Measurements from ENCODE around the gene TYROBP.
"Not testable (repeated sequence)": the region's sequence is repeated elsewhere in the genome, so short reads cannot be mapped to it uniquely, and the experiment has no call there.

TYROBP gene

GRCh38 chr19:35872180-35872579 lies 35.9 kb downstream of the TYROBP start:
- no CpG with 5 or more reads among the region's 5 CpGs for WGBS (ENCODE audit: insufficient coverage, insufficient read length)
- no peak for DNase-seq (ENCODE audit: low read depth, low spot score)
- Histone ChIP-seq H3K27ac (ENCODE audit: low read length) (no peak overlapping the region), H3K4me3 (ENCODE audit: low read length) (no peak overlapping the region), H3K4me1 (ENCODE audit: control insufficient read depth, insufficient read depth, low read length) (peaks cover 2% of the 10 kb centered on the region), H3K27me3 (ENCODE audit: control insufficient read depth, insufficient read depth, low read length) (peaks cover 3% of the 10 kb centered on the region; the same call in 1 of the 2 replicates), H3K9me3 (ENCODE audit: control insufficient read depth, insufficient read depth, low read length) (no peaks in the 10 kb centered on the region), H3K36me3 (ENCODE audit: control insufficient read depth, insufficient read depth, low read length) (no peaks in the 10 kb centered on the region)

GRCh38 chr19:35871611-35872010 lies 36.5 kb downstream of the TYROBP start:
- Histone ChIP-seq H3K36me3 (ENCODE audit: control insufficient read depth, insufficient read depth, low read length) (no peaks in the 10 kb centered on the region), H3K27me3 (ENCODE audit: control insufficient read depth, insufficient read depth, low read length) (peaks cover 3% of the 10 kb centered on the region; the same call in 1 of the 2 replicates), H3K27ac (ENCODE audit: low read length) (no peak overlapping the region), H3K4me1 (ENCODE audit: control insufficient read depth, insufficient read depth, low read length) (peaks cover 2% of the 10 kb centered on the region), H3K9me3 (ENCODE audit: control insufficient read depth, insufficient read depth, low read length) (no peaks in the 10 kb centered on the region), H3K4me3 (ENCODE audit: low read length) (no peak overlapping the region)
- no peak for DNase-seq (ENCODE audit: low read depth, low spot score)
- WGBS (ENCODE audit: insufficient coverage, insufficient read length), result no CpG with 5 or more reads among the region's 12 CpGs

GRCh38 chr19:35870798-35871197 lies 37.3 kb downstream of the TYROBP start:
- H3K27me3 ChIP-seq (ENCODE audit: control insufficient read depth, insufficient read depth, low read length), result peaks cover 3% of the 10 kb centered on the region; the same call in 1 of the 2 replicates
- H3K36me3 ChIP-seq (ENCODE audit: control insufficient read depth, insufficient read depth, low read length), result no peaks in the 10 kb centered on the region
- no peak overlapping the region for H3K27ac ChIP-seq (ENCODE audit: low read length)
- WGBS (ENCODE audit: insufficient coverage, insufficient read length), result no CpG with 5 or more reads among the region's 12 CpGs
- H3K4me1 ChIP-seq (ENCODE audit: control insufficient read depth, insufficient read depth, low read length), result peaks cover 2% of the 10 kb centered on the region
- no peak for DNase-seq (ENCODE audit: low read depth, low spot score)
- H3K9me3 ChIP-seq (ENCODE audit: control insufficient read depth, insufficient read depth, low read length), result no peaks in the 10 kb centered on the region
- no peak overlapping the region for H3K4me3 ChIP-seq (ENCODE audit: low read length)

- not testable (repeated sequence) for H3K36me3 ChIP-seq (ENCODE audit: control insufficient read depth, insufficient read depth, low read length); H3K27ac ChIP-seq (ENCODE audit: low read length); H3K27me3 ChIP-seq (ENCODE audit: control insufficient read depth, insufficient read depth, low read length); H3K4me1 ChIP-seq (ENCODE audit: control insufficient read depth, insufficient read depth, low read length); H3K9me3 ChIP-seq (ENCODE audit: control insufficient read depth, insufficient read depth, low read length)
- peak; percentile 73 for DNase-seq (ENCODE audit: low read depth, low spot score)
- H3K4me3 ChIP-seq (ENCODE audit: low read length), result peak overlapping the region; percentile 49; the same call in 1 of the 2 replicates
- no CpG with 5 or more reads among the region's 26 CpGs for WGBS (ENCODE audit: insufficient coverage, insufficient read length)
These were observed 37.9 kb downstream of the TYROBP start for GRCh38 chr19:35870124-35870736.

- DNase-seq (ENCODE audit: low read depth, low spot score), result peak; percentile 84
- H3K4me3 ChIP-seq (ENCODE audit: low read length), result peak overlapping the region; percentile 54; the same call in 1 of the 2 replicates
These were observed 38.6 kb downstream of the TYROBP start for GRCh38 chr19:35869327-35870123.

GRCh38 chr19:35868823-35869326 lies 39.2 kb downstream of the TYROBP start:
- Histone ChIP-seq H3K36me3 (ENCODE audit: control insufficient read depth, insufficient read depth, low read length) (no peaks in the 10 kb centered on the region), H3K27me3 (ENCODE audit: control insufficient read depth, insufficient read depth, low read length) (peaks cover 3% of the 10 kb centered on the region; the same call in 1 of the 2 replicates), H3K9me3 (ENCODE audit: control insufficient read depth, insufficient read depth, low read length) (no peaks in the 10 kb centered on the region), H3K27ac (ENCODE audit: low read length) (no peak overlapping the region), H3K4me3 (ENCODE audit: low read length) (peak overlapping the region; percentile 54; the same call in 1 of the 2 replicates), H3K4me1 (ENCODE audit: control insufficient read depth, insufficient read depth, low read length) (peaks cover 2% of the 10 kb centered on the region; the same call in 1 of the 2 replicates)
- DNase-seq (ENCODE audit: low read depth, low spot score), result no peak
- no CpG with 5 or more reads among the region's 15 CpGs for WGBS (ENCODE audit: insufficient coverage, insufficient read length)

More at GRCh38 chr19:35869327-35870123, 38.6 kb downstream of the TYROBP start:
- H3K9me3 ChIP-seq (ENCODE audit: control insufficient read depth, insufficient read depth, low read length), result no peaks in the 10 kb centered on the region
- no peaks in the 10 kb centered on the region for H3K36me3 ChIP-seq (ENCODE audit: control insufficient read depth, insufficient read depth, low read length)
- H3K27ac ChIP-seq (ENCODE audit: low read length), result no peak overlapping the region
- WGBS (ENCODE audit: insufficient coverage, insufficient read length), result no CpG with 5 or more reads among the region's 51 CpGs
- H3K27me3 ChIP-seq (ENCODE audit: control insufficient read depth, insufficient read depth, low read length), result peaks cover 3% of the 10 kb centered on the region; the same call in 1 of the 2 replicates
- H3K4me1 ChIP-seq (ENCODE audit: control insufficient read depth, insufficient read depth, low read length), result peaks cover 2% of the 10 kb centered on the region

- no peak within 1 kb of the TSS for H3K27ac ChIP-seq (ENCODE audit: low read length)
- WGBS (ENCODE audit: insufficient coverage, insufficient read length), result no CpG with 5 or more reads among the region's 60 CpGs
- DNase-seq (ENCODE audit: low read depth, low spot score), result no peak
These were observed 39.8 kb downstream of the TYROBP start, which contains the start of gene APLP1 for GRCh38 chr19:35868172-35868822. TSS of gene APLP1 (plus strand) at chr19:35868574. CDS start at chr19:35868637, 63 bp downstream.

GRCh38 chr19:35863018-35863417 lies 45.1 kb downstream of the TYROBP start:
- 0 out of 2 replicates have a peak, but pooled peaks cover 3% of the 10 kb centered on the region for H3K4me1 ChIP-seq (ENCODE audit: control insufficient read depth, insufficient read depth, low read length)
- no peaks in the 10 kb centered on the region for H3K9me3 ChIP-seq (ENCODE audit: control insufficient read depth, insufficient read depth, low read length)
- DNase-seq (ENCODE audit: low read depth, low spot score), result no peak
- H3K27me3 ChIP-seq (ENCODE audit: control insufficient read depth, insufficient read depth, low read length), result peaks cover 5% of the 10 kb centered on the region; the same call in 1 of the 2 replicates
- no peak overlapping the region for H3K4me3 ChIP-seq (ENCODE audit: low read length)
- H3K36me3 ChIP-seq (ENCODE audit: control insufficient read depth, insufficient read depth, low read length), result no peaks in the 10 kb centered on the region
- no peak overlapping the region for H3K27ac ChIP-seq (ENCODE audit: low read length)
- WGBS (ENCODE audit: insufficient coverage, insufficient read length), result no CpG with 5 or more reads among the region's 5 CpGs

More at GRCh38 chr19:35868172-35868822, 39.8 kb downstream of the TYROBP start, which contains the start of gene APLP1:
- Histone ChIP-seq H3K9me3 (ENCODE audit: control insufficient read depth, insufficient read depth, low read length) (no peaks in the 10 kb centered on the region), H3K36me3 (ENCODE audit: control insufficient read depth, insufficient read depth, low read length) (no peaks in the 10 kb centered on the region), H3K27me3 (ENCODE audit: control insufficient read depth, insufficient read depth, low read length) (peaks cover 3% of the 10 kb centered on the region; the same call in 1 of the 2 replicates), H3K4me3 (ENCODE audit: low read length) (peak within 1 kb of the TSS; percentile 54; the same call in 1 of the 2 replicates), H3K4me1 (ENCODE audit: control insufficient read depth, insufficient read depth, low read length) (peaks cover 2% of the 10 kb centered on the region; the same call in 1 of the 2 replicates)

- Histone ChIP-seq H3K4me1 (ENCODE audit: control insufficient read depth, insufficient read depth, low read length) (0 out of 2 replicates have a peak, but pooled peaks cover 3% of the 10 kb centered on the region), H3K4me3 (ENCODE audit: low read length) (no peak overlapping the region), H3K27me3 (ENCODE audit: control insufficient read depth, insufficient read depth, low read length) (peaks cover 2% of the 10 kb centered on the region; the same call in 1 of the 2 replicates), H3K9me3 (ENCODE audit: control insufficient read depth, insufficient read depth, low read length) (no peaks in the 10 kb centered on the region), H3K27ac (ENCODE audit: low read length) (no peak overlapping the region), H3K36me3 (ENCODE audit: control insufficient read depth, insufficient read depth, low read length) (no peaks in the 10 kb centered on the region)
- no CpG with 5 or more reads among the region's 14 CpGs for WGBS (ENCODE audit: insufficient coverage, insufficient read length)
- no peak for DNase-seq (ENCODE audit: low read depth, low spot score)
These were observed 45.6 kb downstream of the TYROBP start for GRCh38 chr19:35862528-35862927.

All from iPS DF 6.9 (cell line).